22Rv1 (cell line): ENCODE results near the gene HBB.

Experiments
- H3K27ac ChIP-seq: fragments of 450-650 bp; 2 replicates; pipeline ENCODE4 v1.5.1; 2017
- ZFX ChIP-seq: fragments of 450-650 bp; IDR thresholded peaks from 2 replicates; pipeline ENCODE4 v1.6.1; 2017; ENCODE audit warnings: antibody characterized with exemption, borderline replicate concordance
- TF ChIP-seq, protein P1 (sequence below): fragments of 450-650 bp; IDR thresholded peaks from 2 replicates; pipeline ENCODE4 v1.5.1; 2017; ENCODE audit warnings: mild to moderate bottlenecking

Gene HBB

DNA sequence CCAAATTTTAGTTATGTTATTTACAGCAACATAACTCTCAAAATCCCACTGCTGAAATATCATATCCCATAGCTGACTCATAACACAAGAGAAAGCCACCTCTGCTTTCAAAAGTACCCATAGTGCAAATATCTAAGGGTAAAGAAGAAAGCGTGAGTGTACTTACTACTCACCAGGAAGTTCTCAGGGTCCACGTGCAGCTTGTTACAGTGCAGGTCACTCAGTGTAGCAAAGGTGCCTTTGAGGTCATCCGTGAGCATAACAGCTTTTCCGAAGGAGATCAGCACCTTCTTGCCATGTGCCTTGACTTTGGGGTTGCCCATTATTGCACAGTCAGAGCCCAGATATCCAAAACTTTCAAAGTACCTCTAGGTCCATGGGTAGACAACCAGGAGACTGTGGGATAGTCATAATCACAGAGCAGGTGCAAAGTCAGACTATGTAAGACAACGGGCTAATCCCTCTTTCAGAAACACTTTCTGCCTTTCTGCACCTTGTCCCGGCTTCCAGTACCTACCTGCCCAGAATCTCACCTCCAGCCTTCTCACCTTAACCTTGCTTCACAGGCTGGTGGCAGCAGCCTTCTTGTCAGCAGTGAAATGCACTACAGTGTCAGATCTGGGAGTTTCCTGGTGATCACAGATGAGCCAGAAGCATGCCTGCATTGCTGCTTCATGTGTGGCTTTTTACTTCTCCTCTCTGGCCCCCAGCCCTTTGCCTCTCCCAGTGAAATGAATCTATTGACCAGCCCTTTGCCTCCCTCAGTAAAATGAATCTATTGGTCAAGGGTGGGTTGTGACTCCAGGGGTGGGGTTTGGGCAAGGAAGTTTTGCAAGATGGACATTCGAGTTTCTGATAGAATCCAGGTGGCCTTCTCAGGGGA, 16.3 kb upstream of the HBB start:
- TF ChIP-seq, protein P1, sequence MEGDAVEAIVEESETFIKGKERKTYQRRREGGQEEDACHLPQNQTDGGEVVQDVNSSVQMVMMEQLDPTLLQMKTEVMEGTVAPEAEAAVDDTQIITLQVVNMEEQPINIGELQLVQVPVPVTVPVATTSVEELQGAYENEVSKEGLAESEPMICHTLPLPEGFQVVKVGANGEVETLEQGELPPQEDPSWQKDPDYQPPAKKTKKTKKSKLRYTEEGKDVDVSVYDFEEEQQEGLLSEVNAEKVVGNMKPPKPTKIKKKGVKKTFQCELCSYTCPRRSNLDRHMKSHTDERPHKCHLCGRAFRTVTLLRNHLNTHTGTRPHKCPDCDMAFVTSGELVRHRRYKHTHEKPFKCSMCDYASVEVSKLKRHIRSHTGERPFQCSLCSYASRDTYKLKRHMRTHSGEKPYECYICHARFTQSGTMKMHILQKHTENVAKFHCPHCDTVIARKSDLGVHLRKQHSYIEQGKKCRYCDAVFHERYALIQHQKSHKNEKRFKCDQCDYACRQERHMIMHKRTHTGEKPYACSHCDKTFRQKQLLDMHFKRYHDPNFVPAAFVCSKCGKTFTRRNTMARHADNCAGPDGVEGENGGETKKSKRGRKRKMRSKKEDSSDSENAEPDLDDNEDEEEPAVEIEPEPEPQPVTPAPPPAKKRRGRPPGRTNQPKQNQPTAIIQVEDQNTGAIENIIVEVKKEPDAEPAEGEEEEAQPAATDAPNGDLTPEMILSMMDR = no peak
- no peak for TF ChIP-seq ZFX
- H3K27ac ChIP-seq = no peak overlapping the region

DNA sequence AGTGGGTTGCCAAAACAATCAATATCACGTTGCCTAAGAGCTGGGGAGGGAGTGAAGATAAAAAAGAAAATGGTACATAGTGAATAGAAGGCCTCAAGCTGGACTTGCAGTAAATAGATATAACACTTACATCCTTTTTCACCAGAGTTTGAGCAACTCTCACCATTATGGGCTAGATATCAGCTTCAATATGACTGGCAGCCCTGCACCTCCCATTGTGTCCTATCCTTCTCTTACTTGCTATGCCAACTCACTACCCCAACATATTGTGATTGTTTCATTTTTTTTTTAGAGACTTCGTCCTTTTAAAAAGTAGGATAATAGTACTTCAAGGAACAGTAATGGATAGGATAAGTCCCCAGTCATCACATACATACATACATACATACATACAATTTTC, 15.3 kb upstream of the HBB start:
- TF ChIP-seq, protein P1 = no peak
- TF ChIP-seq ZFX = no peak
- no peak overlapping the region for H3K27ac ChIP-seq

DNA sequence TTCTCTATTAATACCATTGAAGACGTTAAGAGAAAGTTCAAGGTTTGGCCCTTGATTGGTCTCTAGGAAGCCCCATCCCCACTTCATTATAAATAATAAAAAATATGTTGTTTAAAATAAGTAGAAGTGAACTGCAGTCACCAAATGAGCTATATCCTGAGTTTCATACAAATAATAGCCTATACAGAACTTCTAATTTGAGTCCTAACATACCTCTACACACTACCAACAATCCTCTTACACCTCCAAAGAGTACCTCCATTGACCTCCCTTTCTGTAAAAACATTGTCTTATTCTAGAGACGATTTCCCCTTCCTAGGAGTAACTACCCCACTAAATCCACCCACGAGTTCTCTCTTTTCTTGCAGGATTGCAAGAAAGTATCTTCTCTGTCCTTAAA, 14.6 kb upstream of the HBB start:
- TF ChIP-seq, protein P1 = no peak
- TF ChIP-seq ZFX = no peak
- no peak overlapping the region for H3K27ac ChIP-seq

DNA sequence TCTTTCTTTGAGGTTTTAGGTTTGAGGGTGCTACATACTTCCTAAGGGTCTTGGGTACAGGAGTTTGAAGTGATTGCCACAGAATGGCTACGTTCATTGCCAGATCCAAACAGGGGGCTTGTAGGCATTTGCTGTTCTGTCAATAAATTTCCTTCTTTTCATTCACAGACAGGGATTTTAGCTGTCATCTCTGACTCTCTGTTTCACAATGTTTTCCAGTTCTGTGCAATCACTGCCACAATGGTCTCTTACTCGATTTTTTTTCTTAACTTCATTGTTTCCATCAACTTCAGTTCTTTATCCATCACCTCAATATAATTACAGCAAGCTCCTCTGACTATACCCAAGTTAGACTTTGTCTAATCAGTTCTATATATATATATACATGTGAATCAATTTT, 13.6 kb upstream of the HBB start:
- TF ChIP-seq, protein P1 = no peak
- TF ChIP-seq ZFX = no peak
- no peak overlapping the region for H3K27ac ChIP-seq

DNA sequence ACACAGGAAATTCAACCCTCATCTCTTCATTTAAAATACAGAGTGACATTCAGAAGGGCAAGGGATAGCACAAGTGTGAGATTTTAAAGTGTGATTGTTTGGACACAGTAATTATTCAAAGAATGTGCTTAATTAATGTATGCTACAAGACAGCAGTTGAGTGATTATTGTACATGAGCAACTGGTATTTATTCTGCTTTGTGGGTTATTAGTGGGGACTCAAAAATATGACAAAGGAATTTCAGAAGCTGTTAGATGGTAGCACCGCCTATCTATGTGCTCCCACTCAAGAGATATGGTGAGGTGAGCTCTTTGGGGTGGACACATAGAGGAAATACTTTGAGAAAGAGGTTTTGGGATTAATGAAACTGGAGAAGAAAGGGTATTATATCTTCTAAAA, 13.2 kb upstream of the HBB start:
- TF ChIP-seq ZFX = no peak
- TF ChIP-seq, protein P1 = no peak
- no peak overlapping the region for H3K27ac ChIP-seq

DNA sequence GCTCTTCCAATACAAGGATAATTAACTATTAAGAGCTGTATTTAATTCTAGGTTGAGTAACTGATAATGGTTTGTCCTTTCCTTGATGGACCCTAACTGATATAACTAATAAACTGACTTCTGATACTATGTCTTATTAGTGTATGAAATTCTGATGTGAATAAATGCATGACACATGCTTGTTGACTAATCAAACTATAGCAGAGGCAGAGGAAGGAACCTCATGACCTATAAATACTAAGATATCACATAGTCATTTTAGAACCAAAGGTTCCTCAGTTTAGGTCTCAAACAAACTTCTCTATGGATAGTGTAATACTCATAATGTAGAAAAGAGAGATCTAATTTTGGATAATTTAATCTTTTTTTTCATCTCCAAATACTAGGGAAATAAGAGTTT, 12.2 kb upstream of the HBB start:
- no peak overlapping the region for H3K27ac ChIP-seq
- no peak for TF ChIP-seq ZFX
- TF ChIP-seq, protein P1 = no peak

DNA sequence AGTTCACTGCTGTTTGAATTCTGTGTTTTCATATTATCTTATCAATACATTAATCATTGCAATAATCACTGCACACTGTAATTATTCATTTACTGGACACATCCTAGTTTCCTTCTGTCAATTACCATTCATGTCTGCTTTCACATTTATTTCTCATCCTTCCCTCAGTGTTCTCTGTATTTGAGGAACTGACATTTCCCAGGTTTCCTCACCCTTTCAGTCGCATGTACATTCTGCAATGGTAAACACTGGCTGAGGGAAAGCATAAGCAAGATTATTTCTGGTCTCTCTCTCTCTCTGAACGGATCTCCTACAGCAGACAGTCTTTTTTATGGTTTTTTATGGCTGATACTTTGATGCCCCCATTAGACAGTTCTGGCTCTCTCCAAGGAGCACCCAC, 11.6 kb upstream of the HBB start:
- no peak for TF ChIP-seq ZFX
- TF ChIP-seq, protein P1 = no peak
- no peak overlapping the region for H3K27ac ChIP-seq
